Astrocyte (in vitro differentiated cells and primary cell): ENCODE results near the gene UBA3. TPM values are rescaled to one million over a fixed set of nuclear protein-coding genes. Genes with fewer than 3 reads are reported as not detected.
A peak's percentile ranks its signal among the peaks of the same experiment; 100 is the strongest.

Source experiments
- DNase-seq: peaks from one replicate; pipeline ENCODE4 v3.0.0-alpha.2; 2010; ENCODE audit warnings: low read depth
- FAIRE-seq: peaks from 2 replicates; lab custom pipeline; 2011; peaks lifted over from hg19 to GRCh38; lab: Jason Lieb, UNC
- H2AFZ ChIP-seq: 2 replicates; pipeline ENCODE4 v1.6.0; 2012; ENCODE audit warnings: low read depth, low read length, inconsistent platforms
- H3K27ac ChIP-seq: 2 replicates; pipeline ENCODE4 v1.5.1; 2011; ENCODE audit warnings: low read depth, low read length, inconsistent platforms
- H3K27me3 ChIP-seq: 2 replicates; pipeline ENCODE4 v1.6.0; 2011; ENCODE audit warnings: low read length, inconsistent platforms; ENCODE audit not compliant: insufficient read depth
- H3K36me3 ChIP-seq: 2 replicates; pipeline ENCODE4 v1.5.1; 2011; ENCODE audit warnings: low read length, inconsistent platforms; ENCODE audit not compliant: insufficient read depth
- H3K4me1 ChIP-seq: 2 replicates; pipeline ENCODE4 v1.5.1; 2011; ENCODE audit warnings: low read length, inconsistent platforms; ENCODE audit not compliant: insufficient read depth
- H3K4me2 ChIP-seq: 2 replicates; pipeline ENCODE4 v1.6.0; 2012; ENCODE audit warnings: low read length, inconsistent platforms
- H3K4me3 ChIP-seq: 2 replicates; pipeline ENCODE4 v1.5.1; 2011; ENCODE audit warnings: low read depth, mild to moderate bottlenecking, low read length, inconsistent platforms; ENCODE audit not compliant: insufficient read depth
- H3K79me2 ChIP-seq: 2 replicates; pipeline ENCODE4 v1.6.0; 2012; ENCODE audit warnings: mild to moderate bottlenecking, low read length, inconsistent platforms; ENCODE audit not compliant: insufficient read depth
- H3K9ac ChIP-seq: 2 replicates; pipeline ENCODE4 v1.6.0; 2012; ENCODE audit warnings: mild to moderate bottlenecking, low read length, inconsistent platforms
- H3K9me3 ChIP-seq: 2 replicates; pipeline ENCODE4 v1.5.1; 2012; ENCODE audit warnings: low read depth, mild to moderate bottlenecking, low read length, inconsistent platforms; ENCODE audit not compliant: insufficient read depth
- H4K20me1 ChIP-seq: 2 replicates; pipeline ENCODE4 v1.6.0; 2012; ENCODE audit warnings: low read length, inconsistent platforms; ENCODE audit not compliant: insufficient read depth
- H3K27ac Mint-ChIP-seq: one replicate; pipeline ENCODE4 v1.8.0; 2021; ENCODE audit warnings: mild to moderate bottlenecking, mixed read lengths; ENCODE audit not compliant: unreplicated experiment
- H3K27me3 Mint-ChIP-seq: one replicate; pipeline ENCODE4 v1.8.0; 2021; ENCODE audit warnings: low read depth, mixed read lengths; ENCODE audit not compliant: unreplicated experiment
- H3K36me3 Mint-ChIP-seq: one replicate; pipeline ENCODE4 v1.8.0; 2021; ENCODE audit warnings: low read depth, mixed read lengths; ENCODE audit not compliant: unreplicated experiment
- H3K4me1 Mint-ChIP-seq: one replicate; pipeline ENCODE4 v1.8.0; 2021; ENCODE audit warnings: low read depth, mixed read lengths; ENCODE audit not compliant: unreplicated experiment
- H3K4me3 Mint-ChIP-seq: one replicate; pipeline ENCODE4 v1.8.0; 2021; ENCODE audit warnings: mild to moderate bottlenecking, moderate library complexity, mixed read lengths; ENCODE audit not compliant: unreplicated experiment
- H3K9me3 Mint-ChIP-seq: one replicate; pipeline ENCODE4 v1.8.0; 2021; ENCODE audit warnings: mild to moderate bottlenecking, mixed read lengths; ENCODE audit not compliant: unreplicated experiment
- CTCF ChIP-seq: IDR thresholded peaks from 2 replicates; pipeline ENCODE4 v1.5.1; 2011; ENCODE audit warnings: low read depth, mild to moderate bottlenecking, inconsistent platforms, low read length, moderate library complexity; ENCODE audit not compliant: insufficient read depth
- EZH2 ChIP-seq: IDR thresholded peaks from 2 replicates; pipeline ENCODE4 v1.6.1; 2012; ENCODE audit warnings: mild to moderate bottlenecking, low read length, inconsistent platforms; ENCODE audit not compliant: insufficient read depth
- total RNA-seq: library from RNA; stranded (reverse); gene quantifications from 2 replicates; pipeline ENCODE4 v1.2.1, GENCODE V29; 2021

UBA3 gene
- total RNA-seq, 1 donor from 2014 or later, result 79.2 TPM

- peak; percentile 86 for FAIRE-seq
- peaks cover 5% of the 10 kb centered on the region for H3K79me2 ChIP-seq
- peak; percentile 95 for DNase-seq
- no peak overlapping the region for H3K4me3 ChIP-seq
- peak overlapping the region; percentile 24 for H3K27ac Mint-ChIP-seq
- H3K36me3 ChIP-seq, result peaks cover 40% of the 10 kb centered on the region
- peak overlapping the region; percentile 30 for H3K4me2 ChIP-seq
- H3K27me3 Mint-ChIP-seq, result no peaks in the 10 kb centered on the region
- H3K27ac ChIP-seq, result peak overlapping the region; percentile 32
- TF ChIP-seq CTCF (no peak), EZH2 (no peak)
- no peak overlapping the region for H2AFZ ChIP-seq
- peaks cover 33% of the 10 kb centered on the region for H3K4me1 ChIP-seq
- H3K4me1 Mint-ChIP-seq, result peaks cover 35% of the 10 kb centered on the region
- H4K20me1 ChIP-seq, result no peaks in the 10 kb centered on the region
- no peaks in the 10 kb centered on the region for H3K9me3 ChIP-seq
- peaks cover 5% of the 10 kb centered on the region for H3K36me3 Mint-ChIP-seq
- no peak overlapping the region for H3K4me3 Mint-ChIP-seq
- H3K9me3 Mint-ChIP-seq, result no peaks in the 10 kb centered on the region
- peak overlapping the region; percentile 9 for H3K9ac ChIP-seq
- H3K27me3 ChIP-seq, result no peaks in the 10 kb centered on the region
These were observed 70.4 kb downstream of the UBA3 start for GRCh38 chr3:69009559-69010410.

- Histone ChIP-seq H3K27me3 (no peaks in the 10 kb centered on the region), H3K9me3 (no peaks in the 10 kb centered on the region), H3K27ac (no peak overlapping the region), H3K36me3 (peaks cover 45% of the 10 kb centered on the region), H4K20me1 (no peaks in the 10 kb centered on the region), H3K79me2 (peaks cover 5% of the 10 kb centered on the region), H2AFZ (no peak overlapping the region), H3K9ac (no peak overlapping the region), H3K4me3 (no peak overlapping the region), H3K4me2 (peak overlapping the region; percentile 3), H3K4me1 (peaks cover 29% of the 10 kb centered on the region)
- Mint-ChIP-seq H3K4me3 (peak overlapping the region; percentile 11), H3K27me3 (no peaks in the 10 kb centered on the region), H3K27ac (no peak overlapping the region), H3K9me3 (no peaks in the 10 kb centered on the region), H3K36me3 (peaks cover 7% of the 10 kb centered on the region), H3K4me1 (peaks cover 35% of the 10 kb centered on the region)
- TF ChIP-seq CTCF (no peak), EZH2 (no peak)
- FAIRE-seq (no peak), DNase-seq (no peak)
These were observed 71.2 kb downstream of the UBA3 start for GRCh38 chr3:69008980-69009379.
